NCI-H526 (cell line): ENCODE measurements around the gene RAB23.
A peak's percentile ranks its signal among the peaks of the same experiment; 100 is the strongest.

Experiments
- DNase-seq, 2 experiments: peaks; one replicate each; lab custom pipeline; 2025; lab: John Stamatoyannopoulos, UW

Gene RAB23

DNA sequence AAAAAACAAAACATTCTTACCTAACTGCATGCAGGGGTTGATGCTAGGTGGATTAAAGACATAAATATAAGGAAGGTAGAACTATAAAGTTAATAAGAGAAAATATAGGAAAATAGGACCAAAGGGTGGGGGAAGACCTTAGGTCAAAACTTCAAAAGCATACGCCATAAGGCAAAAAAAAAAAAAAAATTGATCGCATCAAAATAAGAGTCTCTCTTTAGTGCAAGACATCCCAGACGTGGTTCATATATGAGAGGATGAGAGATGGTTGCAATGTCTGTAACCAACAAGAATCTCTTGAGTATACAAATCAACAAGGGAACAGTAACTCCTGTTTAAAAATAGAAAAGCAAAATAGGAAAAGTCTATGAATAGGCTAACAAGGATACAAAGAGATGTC is 41.5 kb downstream of the RAB23 start:
- no peak for DNase-seq

- DNase-seq, result no peak
Measured at GRCh38 chr6:57177545-57178265, 44.4 kb downstream of the RAB23 start.

GRCh38 chr6:57174511-57174907 is 47.6 kb downstream of the RAB23 start:
- DNase-seq, result no peak

DNA sequence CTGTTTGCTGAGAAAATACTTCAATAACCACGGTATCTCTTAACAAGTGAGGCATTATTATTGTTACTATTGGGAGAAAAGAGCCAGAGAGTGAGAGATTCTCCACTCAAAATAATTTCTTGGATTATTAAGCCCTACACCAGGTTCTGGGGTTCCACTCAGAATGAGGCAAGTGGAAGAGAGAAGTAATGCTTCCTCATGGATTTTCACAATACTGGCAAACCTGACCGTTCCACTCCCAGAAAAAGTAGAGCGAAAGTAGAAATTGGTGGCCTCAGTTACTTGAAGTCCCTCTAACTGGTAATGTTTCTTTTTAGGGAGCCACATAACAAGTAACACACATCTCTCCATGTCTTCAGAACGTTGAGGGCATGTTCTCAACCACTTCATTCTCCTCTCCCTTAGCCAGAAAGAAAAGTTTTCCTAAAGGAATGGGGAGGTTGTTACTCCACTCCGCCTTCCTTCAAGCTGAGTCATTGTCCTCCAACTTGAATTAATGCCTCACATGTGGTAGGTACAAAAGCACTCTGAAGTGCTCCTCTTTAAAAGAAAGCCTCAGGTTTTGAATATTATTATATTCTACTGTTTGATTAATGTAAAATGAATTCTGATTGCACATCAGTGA is 48.1 kb downstream of the RAB23 start:
- DNase-seq, result no peak

DNA sequence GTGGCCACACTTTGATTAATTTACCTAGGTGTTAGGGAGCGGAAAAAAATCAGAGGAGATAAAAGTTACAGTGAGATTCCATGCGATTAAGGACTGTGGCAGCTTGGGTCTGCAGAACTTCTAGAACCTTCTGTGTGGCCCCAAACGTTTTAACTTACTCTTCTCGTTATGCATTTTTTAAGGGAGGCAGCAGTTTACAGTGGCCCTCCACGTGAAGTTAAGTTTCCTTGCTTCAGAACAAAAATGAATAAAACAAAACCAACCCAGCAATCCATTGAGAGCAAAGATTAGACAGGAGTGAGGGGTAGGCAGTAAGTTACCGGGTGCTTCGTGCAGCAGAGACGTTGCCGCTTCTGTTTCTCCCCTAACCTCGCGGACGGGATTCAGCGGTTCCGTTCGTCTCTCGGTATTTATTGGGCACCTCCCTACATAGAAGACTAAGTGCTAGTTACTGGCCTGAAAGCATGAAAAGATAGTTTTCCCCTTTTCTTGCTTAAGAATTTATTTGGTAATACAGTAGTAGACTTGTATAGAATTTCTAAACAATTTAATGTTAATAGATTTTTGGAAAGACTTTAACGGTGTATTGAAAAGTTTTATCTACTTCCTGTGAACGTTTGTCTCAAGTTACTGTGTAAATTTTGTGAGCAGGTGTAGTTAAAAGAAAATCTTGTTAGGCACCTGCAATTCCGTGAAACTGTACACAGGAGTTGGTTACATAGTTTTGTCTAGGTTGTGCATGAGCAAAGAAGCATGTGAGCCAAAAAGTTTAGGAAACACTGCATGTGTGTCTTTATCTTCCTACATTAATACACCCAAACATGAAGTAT is 48.8 kb downstream of the RAB23 start:
- DNase-seq, result peak; percentile 35 to 44

DNA sequence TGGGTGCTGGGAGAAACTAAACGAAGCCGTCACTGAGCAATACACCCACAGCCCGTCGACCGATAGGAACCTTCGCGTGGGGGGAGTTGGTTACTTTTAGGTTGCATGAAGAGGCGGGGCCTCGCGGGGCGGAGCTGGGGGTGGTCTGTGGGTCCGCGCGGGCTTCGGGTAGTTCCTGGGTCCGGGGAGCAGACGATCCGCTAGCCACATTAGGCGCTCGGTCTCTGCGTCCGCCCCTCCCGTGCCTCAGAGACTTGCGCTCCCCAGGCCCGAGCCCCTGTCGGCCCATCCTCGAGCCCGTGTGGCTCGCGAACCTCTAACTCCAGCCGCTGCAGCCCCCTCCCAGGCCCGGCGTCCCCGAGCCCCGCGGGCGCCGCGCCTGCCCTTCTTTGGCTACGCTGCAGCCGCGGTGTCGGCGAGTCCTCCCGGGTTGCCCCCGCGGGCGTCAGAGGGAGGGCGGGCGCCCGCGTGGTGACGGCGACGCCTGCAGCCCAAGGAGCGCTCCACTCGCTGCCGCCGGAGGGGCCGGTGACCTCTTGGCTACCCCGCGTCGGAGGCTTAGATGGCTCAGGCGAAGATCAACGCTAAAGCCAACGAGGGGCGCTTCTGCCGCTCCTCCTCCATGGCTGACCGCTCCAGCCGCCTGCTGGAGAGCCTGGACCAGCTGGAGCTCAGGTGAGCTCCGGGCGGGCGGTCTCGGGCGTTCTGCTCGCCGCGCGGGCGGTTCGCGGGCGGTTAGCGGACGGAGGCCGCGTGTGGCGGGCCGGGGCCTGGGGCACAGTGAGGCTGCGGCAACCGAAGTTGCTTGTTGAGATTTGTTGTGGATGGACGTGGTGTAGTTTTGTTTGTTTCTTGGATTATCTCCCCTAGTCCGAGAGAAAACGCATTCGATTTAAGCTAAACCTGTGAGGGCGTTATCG is 49.7 kb downstream of the RAB23 start, which contains the start of gene BAG2:
TSS of gene BAG2 (plus strand) at position 191 of the 920 bp plus-strand sequence. CDS start at position 563, 372 bp downstream.
- DNase-seq, result peak; percentile 51 to 89

DNA sequence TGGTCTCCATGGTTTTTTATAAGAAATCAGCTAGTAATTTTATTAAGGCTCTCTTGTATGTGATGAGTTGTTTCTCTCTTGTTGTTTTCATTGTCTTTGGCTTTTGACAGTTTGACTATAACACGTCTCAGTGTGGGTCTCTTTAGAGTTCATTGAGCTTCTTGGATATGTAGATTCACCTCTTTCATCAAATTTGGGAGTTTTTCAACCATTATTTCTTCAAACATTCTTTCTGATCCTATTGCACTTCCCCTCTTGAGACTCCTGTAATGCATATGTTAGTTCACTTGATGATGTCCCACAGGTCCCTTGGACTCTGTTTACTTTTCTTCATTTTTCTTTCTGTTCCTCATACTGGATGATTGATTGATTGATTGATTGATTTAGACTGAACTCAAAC is 57.0 kb downstream of the RAB23 start:
- DNase-seq, result no peak

DNA sequence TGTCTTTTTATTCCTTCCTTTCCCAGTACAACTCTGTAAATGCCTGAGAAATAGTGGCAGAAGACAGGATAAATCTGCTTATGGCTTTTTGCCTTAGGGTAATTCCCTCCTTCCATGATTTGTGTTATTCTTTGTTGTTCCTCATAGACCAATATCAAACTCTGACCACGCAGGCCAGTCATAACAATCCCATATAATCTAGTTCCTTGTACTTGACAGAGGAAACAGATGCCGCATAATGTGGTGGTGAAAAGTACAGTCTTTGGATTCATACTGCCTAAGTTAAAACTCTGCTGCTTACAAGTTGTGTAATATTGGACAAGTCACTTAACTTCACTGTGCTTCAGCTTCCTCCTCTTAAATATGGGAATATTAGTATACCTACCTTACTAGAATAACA is 58.2 kb downstream of the RAB23 start:
- DNase-seq, result no peak

GRCh38 chr6:57162516-57162915 is 59.6 kb downstream of the RAB23 start:
- no peak for DNase-seq

DNA sequence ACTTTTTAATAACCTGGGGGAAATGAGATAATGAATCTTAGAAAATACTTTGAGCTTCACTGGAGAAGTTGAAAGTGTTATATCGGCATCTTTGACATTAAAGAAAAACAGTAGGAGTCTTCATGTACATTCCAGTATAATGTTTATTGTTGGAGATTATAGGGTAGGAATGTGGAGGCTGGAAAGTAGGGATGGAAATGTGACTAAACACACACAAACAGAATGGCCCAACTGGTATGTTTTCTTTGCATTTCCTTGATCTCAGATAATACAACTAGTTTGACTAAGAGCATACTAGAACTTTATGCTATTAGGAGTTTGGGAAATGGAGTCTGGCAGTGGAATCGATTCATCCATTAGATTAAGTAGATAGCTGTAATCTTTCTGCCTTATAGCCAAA is 60.1 kb downstream of the RAB23 start:
- DNase-seq, result no peak

DNA sequence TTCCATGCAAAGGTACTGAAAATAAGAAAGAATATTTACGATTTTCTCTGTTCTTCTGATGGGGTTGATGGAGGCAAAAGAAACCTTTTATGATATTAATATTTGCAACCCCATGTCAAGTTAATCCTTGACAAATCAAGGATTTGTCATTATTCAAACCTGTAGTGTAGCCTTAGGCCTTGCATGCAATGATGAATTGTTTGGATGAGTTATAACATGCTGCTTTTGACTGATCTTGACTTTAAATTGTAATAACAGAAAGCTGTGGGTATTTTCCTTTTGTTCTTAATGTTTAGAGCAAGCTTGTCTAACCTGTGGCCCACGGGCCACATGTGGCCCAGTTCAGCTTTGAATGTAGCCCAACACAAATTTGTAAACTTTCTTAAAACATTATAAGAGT is 63.0 kb downstream of the RAB23 start:
- no peak for DNase-seq

DNA sequence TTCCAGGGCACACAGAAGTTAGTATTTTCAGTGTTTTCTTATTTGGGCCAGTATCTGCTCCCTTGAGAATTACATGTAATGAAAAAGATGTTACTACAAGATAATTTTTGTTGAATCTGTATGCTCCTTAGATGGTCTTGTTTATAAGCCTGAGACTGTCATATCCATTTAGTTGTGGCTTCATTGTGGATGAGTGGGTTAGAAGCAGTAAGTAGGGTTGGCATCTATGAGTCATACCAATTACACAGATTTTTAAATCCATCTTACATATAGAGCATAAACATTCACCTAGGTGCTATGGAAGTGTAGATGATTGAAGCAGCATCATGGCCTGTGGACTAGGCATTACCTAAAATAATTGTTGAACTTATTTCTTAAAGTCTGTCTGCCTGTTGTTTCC is 63.4 kb downstream of the RAB23 start:
- no peak for DNase-seq

GRCh38 chr6:57147955-57148858 is 73.9 kb downstream of the RAB23 start:
- no peak for DNase-seq

DNA sequence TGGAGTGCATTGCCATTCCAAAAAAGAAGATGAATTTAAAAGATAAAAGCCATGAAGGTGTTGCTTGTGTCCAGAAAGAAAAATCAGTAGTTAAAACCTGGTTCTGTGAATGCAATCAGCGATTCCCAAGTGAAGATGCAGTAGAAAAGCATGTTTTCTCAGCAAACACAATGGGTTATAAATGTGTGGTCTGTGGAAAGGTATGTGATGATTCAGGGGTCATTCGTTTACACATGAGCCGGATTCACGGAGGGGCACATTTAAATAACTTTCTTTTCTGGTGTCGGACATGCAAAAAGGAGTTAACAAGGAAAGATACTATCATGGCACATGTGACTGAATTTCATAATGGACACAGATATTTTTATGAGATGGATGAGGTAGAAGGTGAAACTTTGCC is 74.7 kb downstream of the RAB23 start:
- no peak for DNase-seq

DNA sequence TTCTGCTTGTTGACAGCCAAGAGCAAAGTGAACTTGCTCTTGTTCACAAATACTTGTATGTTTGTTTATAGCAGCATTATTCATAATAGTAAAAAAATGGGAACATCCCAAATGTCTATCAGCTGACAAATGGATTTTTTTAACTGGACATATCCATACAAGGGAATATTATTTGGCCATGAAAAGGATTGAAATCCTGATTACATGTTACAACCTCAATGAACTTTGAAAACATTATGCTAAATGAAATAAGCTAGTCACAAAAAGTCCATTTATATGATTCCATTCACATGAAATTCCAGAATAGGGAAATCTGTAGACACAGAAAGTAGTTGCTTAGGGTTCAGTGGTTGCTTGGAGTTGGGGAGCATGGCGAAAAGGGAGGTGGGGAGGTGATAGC is 78.4 kb downstream of the RAB23 start:
- DNase-seq, result no peak

GRCh38 chr6:57142178-57142525 is 80.0 kb downstream of the RAB23 start:
- DNase-seq, result no peak

DNA sequence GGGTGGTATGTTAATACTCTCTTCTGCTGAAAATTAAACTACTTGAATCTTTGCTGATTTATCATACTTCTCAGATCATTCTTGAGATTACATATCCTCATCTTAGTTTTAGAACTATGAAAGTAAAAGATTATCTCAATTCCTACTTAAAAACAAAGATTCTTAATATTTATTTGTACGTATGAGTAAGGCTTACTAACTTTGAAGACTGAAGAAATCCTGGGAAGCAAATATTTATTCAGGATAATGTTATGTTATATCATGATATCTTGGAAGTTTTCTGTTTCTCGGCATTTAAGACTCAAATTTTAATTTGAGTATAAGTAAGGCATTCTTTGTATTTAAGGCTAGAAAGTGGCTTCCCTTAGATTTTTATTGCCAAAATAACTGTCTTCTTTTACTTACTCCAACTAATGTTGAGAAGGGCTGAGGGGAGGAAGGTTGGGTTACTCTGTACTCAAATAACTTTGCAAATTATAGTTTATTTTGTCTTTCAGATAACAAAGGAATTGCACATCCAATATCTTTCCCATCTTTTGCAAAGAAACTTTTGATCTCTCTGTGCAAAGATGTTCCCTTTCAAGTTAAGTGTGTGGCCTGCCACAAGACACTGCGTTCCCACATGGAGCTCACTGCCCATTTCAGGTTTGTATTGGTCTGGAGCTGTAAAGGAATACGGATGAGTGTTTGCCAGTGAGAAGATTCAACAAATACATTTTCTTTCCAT is 80.5 kb downstream of the RAB23 start:
- DNase-seq, result no peak

GRCh38 chr6:57138026-57138425 is 84.1 kb downstream of the RAB23 start:
- no peak for DNase-seq

DNA sequence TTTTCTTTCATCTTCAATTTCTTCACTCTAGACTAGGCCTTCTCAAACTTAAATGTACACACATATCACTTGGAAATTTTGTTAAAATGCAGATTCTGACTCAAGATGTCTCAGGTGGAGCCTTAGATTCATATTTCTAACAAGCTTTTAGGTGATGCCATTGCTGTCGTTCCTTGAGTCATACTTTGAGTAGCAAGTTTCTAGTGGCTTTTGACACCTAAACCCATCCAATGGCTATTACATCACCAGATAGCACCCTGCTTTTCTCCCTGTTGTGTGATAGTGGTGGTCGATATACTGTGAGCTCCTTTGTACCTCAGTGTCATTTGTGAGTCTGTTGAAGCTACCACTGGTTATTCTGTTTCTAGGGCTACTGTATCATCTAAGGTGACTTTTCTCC is 84.8 kb downstream of the RAB23 start:
- DNase-seq, result no peak
